Esophagus squamous epithelium (tissue), 5 donors: ENCODE measurements around the gene CCNF. TPM values are rescaled to one million over a fixed set of nuclear protein-coding genes. Genes with fewer than 3 reads are reported as not detected.

Experiments
- DNase-seq: peaks from one replicate; lab custom pipeline; 2025; lab: John Stamatoyannopoulos, UW
- H3K27ac ChIP-seq, 4 donors: fragments of 200-600 bp; sonication (generic); one replicate each; pipeline ENCODE4 v1.5.1; 2016 to 2019; ENCODE audit warnings: mild to moderate bottlenecking in 1 of 4
- H3K27me3 ChIP-seq, 4 donors: fragments of 200-600 bp; sonication (generic); 1 replicate in 3 of 4; 2 replicates in 1 of 4; pipeline versions ENCODE4 v1.5.1 to v1.6.0; 2017 to 2021; ENCODE audit warnings: antibody characterized with exemption in 1 of 4
- H3K36me3 ChIP-seq, 3 donors: fragments of 200-600 bp; sonication (generic); one replicate each; pipeline ENCODE4 v1.5.1; 2016 to 2019
- H3K4me1 ChIP-seq, 3 donors: fragments of 200-600 bp; sonication (generic); one replicate each; pipeline ENCODE4 v1.5.1; 2017 to 2019
- H3K4me3 ChIP-seq, 4 donors: fragments of 200-600 bp; sonication (generic); 1 replicate in 3 of 4; 2 replicates in 1 of 4; pipeline ENCODE4 v1.5.1; 2016 to 2019; ENCODE audit warnings: mild to moderate bottlenecking in 2 of 4, moderate library complexity in 1 of 4
- H3K9me3 ChIP-seq, 3 donors: fragments of 200-600 bp; sonication (generic); one replicate each; pipeline ENCODE4 v1.5.1; 2016 to 2019
- POLR2A ChIP-seq, 4 donors: fragments of 450-650 bp; IDR thresholded peaks; one replicate each; pipeline ENCODE4 v1.6.1; 2017; ENCODE audit warnings: antibody characterized with exemption in 4 of 4, mild to moderate bottlenecking in 4 of 4, moderate library complexity in 3 of 4
- WGBS, 2 donors: methylation state at CpG; one replicate each; pipeline ENCODE4 v1.1.5; 2018; 5-methylcytosine and 5-hydroxymethylcytosine counted together
- intact Hi-C: fragments of 100-400 bp; cut with DNase I; formaldehyde crosslinking; loops from one replicate; pipeline ENCODE4 v1.15.0; 2022
- total RNA-seq, 4 donors: library from RNA; depleted of rRNA; stranded (reverse); fragments of >200 nt; gene quantifications; one replicate each; pipeline ENCODE4 v1.1.0, GENCODE V29; 2016
- TF ChIP-seq, protein P1 (sequence below), 6 experiments: fragments of 450-650 bp in 4 of 6; fragments of 200-600 bp in 2 of 6; sonication (generic) in 2 of 6; IDR thresholded peaks; one replicate each; pipeline ENCODE4 v1.5.1; 2016 to 2019; ENCODE audit warnings: antibody characterized with exemption in 6 of 6, mild to moderate bottlenecking in 4 of 6, moderate library complexity in 4 of 6
- donor health status: DM: yes; HTN: yes; CAD: no.

The CCNF gene
- total RNA-seq, 4 donors from 2014 or later = 5.9 to 18.6 (median 10.2) TPM

DNA sequence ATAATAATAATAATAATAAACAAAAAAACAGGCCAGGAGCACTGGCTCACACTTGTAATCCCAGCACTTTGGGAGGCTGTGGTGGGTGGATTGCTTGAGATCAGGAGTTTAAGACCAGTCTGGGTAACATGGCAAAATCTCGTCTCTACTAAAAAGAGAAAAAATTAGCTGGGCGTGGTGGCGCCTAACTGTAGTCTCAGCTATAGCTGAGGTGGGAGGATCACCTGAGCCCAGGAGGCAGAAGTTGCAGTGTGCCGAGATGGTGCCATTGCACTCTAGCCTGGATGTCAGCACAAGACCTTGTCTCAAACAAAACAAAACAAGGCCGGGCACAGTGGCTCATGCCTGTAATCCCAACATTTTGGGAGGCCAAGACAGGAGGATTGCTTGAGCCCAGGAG is 65.8 kb downstream of the CCNF start:
- no peak overlapping the region for H3K27ac ChIP-seq
- intact Hi-C loops = loop anchor here (5.0 to 10.0 kb wide), 2 partner anchors 70 to 153 kb away; partner anchors contain the start of genes ABCA3 and CCNF
- TF ChIP-seq, protein P1, sequence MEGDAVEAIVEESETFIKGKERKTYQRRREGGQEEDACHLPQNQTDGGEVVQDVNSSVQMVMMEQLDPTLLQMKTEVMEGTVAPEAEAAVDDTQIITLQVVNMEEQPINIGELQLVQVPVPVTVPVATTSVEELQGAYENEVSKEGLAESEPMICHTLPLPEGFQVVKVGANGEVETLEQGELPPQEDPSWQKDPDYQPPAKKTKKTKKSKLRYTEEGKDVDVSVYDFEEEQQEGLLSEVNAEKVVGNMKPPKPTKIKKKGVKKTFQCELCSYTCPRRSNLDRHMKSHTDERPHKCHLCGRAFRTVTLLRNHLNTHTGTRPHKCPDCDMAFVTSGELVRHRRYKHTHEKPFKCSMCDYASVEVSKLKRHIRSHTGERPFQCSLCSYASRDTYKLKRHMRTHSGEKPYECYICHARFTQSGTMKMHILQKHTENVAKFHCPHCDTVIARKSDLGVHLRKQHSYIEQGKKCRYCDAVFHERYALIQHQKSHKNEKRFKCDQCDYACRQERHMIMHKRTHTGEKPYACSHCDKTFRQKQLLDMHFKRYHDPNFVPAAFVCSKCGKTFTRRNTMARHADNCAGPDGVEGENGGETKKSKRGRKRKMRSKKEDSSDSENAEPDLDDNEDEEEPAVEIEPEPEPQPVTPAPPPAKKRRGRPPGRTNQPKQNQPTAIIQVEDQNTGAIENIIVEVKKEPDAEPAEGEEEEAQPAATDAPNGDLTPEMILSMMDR (IDR thresholded peaks at IDR 0.05) = no peak
- no peak for TF ChIP-seq POLR2A (IDR thresholded peaks at IDR 0.05)
- 90 to 91% methylated on average over 5 of the region's 5 CpGs for WGBS, 2 donors
- H3K4me1 ChIP-seq = peaks cover 26 to 45% (median 30%) of the 10 kb centered on the region in 3 donors
- no peaks in the 10 kb centered on the region for H3K9me3 ChIP-seq
- no peak overlapping the region for H3K4me3 ChIP-seq
- no peak for DNase-seq
- no peaks in the 10 kb centered on the region for H3K27me3 ChIP-seq
- H3K36me3 ChIP-seq = peaks cover 0 to 19% (median 0%) of the 10 kb centered on the region in 3 donors

DNA sequence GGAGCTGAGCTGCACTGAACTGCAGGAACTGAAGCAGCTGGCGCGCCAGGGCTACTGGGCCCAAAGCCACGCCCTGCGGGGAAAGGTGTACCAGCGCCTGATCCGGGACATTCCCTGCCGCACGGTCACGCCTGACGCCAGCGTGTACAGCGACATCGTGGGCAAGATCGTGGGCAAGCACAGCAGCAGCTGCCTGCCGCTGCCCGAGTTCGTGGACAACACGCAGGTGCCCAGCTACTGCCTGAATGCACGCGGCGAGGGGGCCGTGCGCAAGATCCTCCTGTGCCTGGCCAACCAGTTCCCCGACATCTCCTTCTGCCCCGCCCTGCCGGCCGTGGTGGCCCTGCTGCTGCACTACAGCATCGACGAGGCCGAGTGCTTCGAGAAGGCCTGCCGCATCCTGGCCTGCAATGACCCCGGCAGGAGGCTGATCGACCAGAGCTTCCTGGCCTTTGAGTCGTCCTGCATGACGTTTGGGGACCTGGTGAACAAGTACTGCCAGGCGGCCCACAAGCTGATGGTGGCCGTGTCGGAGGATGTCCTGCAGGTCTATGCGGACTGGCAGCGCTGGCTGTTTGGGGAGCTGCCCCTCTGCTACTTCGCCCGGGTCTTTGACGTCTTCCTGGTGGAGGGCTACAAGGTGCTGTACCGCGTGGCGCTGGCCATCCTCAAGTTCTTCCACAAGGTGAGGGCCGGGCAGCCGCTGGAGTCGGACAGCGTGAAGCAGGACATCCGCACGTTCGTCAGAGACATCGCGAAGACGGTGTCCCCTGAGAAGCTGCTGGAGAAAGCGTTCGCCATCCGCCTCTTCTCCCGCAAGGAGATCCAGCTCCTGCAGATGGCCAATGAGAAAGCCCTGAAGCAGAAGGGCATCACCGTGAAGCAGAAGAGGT is 67.2 kb downstream of the CCNF start:
- intact Hi-C loops = loop anchor here (5.0 to 10.0 kb wide), 2 partner anchors 72 to 154 kb away; partner anchors contain the start of genes ABCA3 and CCNF
- peaks cover 32 to 60% (median 41%) of the 10 kb centered on the region in 3 donors for H3K4me1 ChIP-seq
- no peaks in the 10 kb centered on the region for H3K9me3 ChIP-seq

GRCh38 chr16:2497116-2497630 is 67.9 kb downstream of the CCNF start:
- no peak for DNase-seq
- intact Hi-C loops = loop anchor here (5.0 to 10.0 kb wide), 2 partner anchors 72 to 155 kb away; partner anchors contain the start of genes ABCA3 and CCNF
- 48 to 70% methylated on average over 6 to 11 of the region's 21 CpGs for WGBS, 2 donors
- Histone ChIP-seq H3K4me1 (peaks cover 38 to 67% (median 41%) of the 10 kb centered on the region in 3 donors), H3K27me3 (no peaks in the 10 kb centered on the region), H3K36me3 (peaks cover 0 to 12% (median 0%) of the 10 kb centered on the region in 3 donors), H3K9me3 (no peaks in the 10 kb centered on the region), H3K27ac (peak overlapping the region in 3 of 4 donors; percentile 19 to 72 (median 42)), H3K4me3 (no peak overlapping the region)
- TF ChIP-seq, protein P1 (IDR thresholded peaks at IDR 0.05) = no peak
- TF ChIP-seq POLR2A (IDR thresholded peaks at IDR 0.05) = no peak

More for the DNA sequence above, 67.2 kb downstream of the CCNF start:
- no peak for DNase-seq
- H3K36me3 ChIP-seq = peaks cover 0 to 12% (median 0%) of the 10 kb centered on the region in 3 donors
- no peak overlapping the region for H3K4me3 ChIP-seq
- H3K27me3 ChIP-seq = no peaks in the 10 kb centered on the region
- WGBS, 2 donors = 63 to 84% methylated on average over 7 to 33 of the region's 62 CpGs
- TF ChIP-seq, protein P1 (IDR thresholded peaks at IDR 0.05) = no peak
- no peak for TF ChIP-seq POLR2A (IDR thresholded peaks at IDR 0.05)
- H3K27ac ChIP-seq = peak overlapping the region in 2 of 4 donors; percentile 42 to 72

DNA sequence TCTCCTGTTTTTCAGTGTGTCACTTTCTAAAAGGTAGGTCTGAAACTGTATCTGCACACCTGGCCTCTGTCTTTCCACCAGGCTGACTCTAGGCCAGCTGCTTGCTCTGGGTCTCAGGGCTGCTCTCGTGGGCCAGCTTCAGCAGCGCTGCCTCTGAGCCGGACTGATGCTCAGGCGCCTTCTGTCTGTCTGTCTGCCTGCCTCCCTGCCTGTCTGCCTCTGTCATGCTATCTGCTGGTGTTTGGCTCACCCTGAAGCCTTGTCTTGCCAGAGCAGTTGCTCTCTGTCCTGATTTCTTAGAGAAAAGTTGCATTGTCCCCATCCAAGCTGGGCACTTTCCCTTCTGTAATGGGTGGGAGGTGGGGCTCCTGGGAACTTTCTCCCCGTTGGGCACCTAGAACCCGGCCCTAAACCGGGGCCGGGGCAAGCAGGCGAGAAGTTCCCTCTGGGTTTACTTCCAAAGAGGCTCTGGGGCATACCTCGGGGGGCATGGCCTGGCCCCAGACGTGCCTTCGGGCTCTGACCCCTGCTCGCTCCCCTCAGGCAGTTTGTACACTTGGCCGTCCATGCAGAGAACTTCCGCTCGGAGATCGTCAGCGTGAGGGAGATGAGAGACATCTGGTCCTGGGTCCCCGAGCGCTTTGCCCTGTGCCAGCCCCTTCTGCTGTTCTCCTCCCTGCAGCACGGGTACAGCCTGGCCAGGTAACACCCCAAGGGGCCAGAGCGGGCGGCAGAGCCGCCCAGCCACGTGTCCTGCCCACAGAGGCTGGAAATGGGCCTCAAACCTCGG is 68.6 kb downstream of the CCNF start:
- peak overlapping the region in 3 of 4 donors; percentile 19 to 72 (median 40) for H3K27ac ChIP-seq
- peaks cover 38 to 74% (median 47%) of the 10 kb centered on the region in 3 donors for H3K4me1 ChIP-seq
- TF ChIP-seq, protein P1 (IDR thresholded peaks at IDR 0.05) = no peak
- TF ChIP-seq POLR2A (IDR thresholded peaks at IDR 0.05) = no peak
- intact Hi-C loops = loop anchor here (5.0 to 10.0 kb wide), 2 partner anchors 73 to 156 kb away; partner anchors contain the start of genes ABCA3 and CCNF
- H3K36me3 ChIP-seq = peaks cover 0 to 12% (median 0%) of the 10 kb centered on the region in 3 donors
- no peaks in the 10 kb centered on the region for H3K27me3 ChIP-seq
- WGBS, 2 donors = 79 to 84% methylated on average over 11 to 12 of the region's 26 CpGs
- DNase-seq = no peak
- H3K4me3 ChIP-seq = no peak overlapping the region
- no peaks in the 10 kb centered on the region for H3K9me3 ChIP-seq
